Endothelial cell of umbilical vein (primary cell): ENCODE results near the gene AQR. TPM values are rescaled to one million over a fixed set of nuclear protein-coding genes. Genes with fewer than 3 reads are reported as not detected.

Experiments used
- BruUV-seq: library from RNA; stranded (reverse); fragments of 400-500 nt; replicated peaks from 2 replicates; lab custom pipeline; 2021; lab: Mats Ljungman, UMichigan
- CTCF ChIA-PET: fragments of 300-600, 350-600 bp; sonication (Branson Sonifier 250); formaldehyde crosslinking; loops from one replicate; lab custom pipeline; 2021; ENCODE audit warnings: antibody characterized with exemption, inconsistent platforms; lab: Charles Lee
- POLR2A ChIA-PET: fragments of 300-600, 350-600 bp; sonication (Branson Sonifier 250); formaldehyde crosslinking; loops from one replicate; lab custom pipeline; 2021; ENCODE audit warnings: antibody characterized with exemption, inconsistent platforms; lab: Charles Lee
- DNase-seq: peaks from one replicate; pipeline ENCODE4 v3.0.0-alpha.2; 2011; ENCODE audit warnings: low read depth, low spot score
- FAIRE-seq: peaks from 2 replicates; lab custom pipeline; 2011; peaks lifted over from hg19 to GRCh38; lab: Jason Lieb, UNC
- H2AFZ ChIP-seq: 2 replicates; pipeline ENCODE4 v1.6.0; 2012; ENCODE audit warnings: low read depth, low read length, control low read depth, inconsistent platforms
- H3K27ac ChIP-seq: 2 replicates; pipeline ENCODE4 v1.5.1; 2011; ENCODE audit warnings: low read depth, mild to moderate bottlenecking, control low read depth, low read length, moderate library complexity; ENCODE audit not compliant: insufficient read depth
- H3K27me3 ChIP-seq, 2 experiments: 2 replicates each; pipeline versions ENCODE4 v1.6.0 to v1.6.1; 2011; ENCODE audit warnings: low read length in 2 of 2, mixed read lengths in 1 of 2; ENCODE audit not compliant: control insufficient read depth in 2 of 2, insufficient read depth in 2 of 2
- H3K36me3 ChIP-seq, 2 experiments: 2 replicates in 1 of 2; 3 replicates in 1 of 2; pipeline ENCODE4 v1.5.1; 2011; ENCODE audit warnings: low read length in 2 of 2, mild to moderate bottlenecking in 1 of 2, moderate library complexity in 1 of 2; ENCODE audit not compliant: control insufficient read depth in 2 of 2, insufficient read depth in 2 of 2; ENCODE audit errors: extremely low read depth in 1 of 2
- H3K4me1 ChIP-seq: 3 replicates; pipeline ENCODE4 v1.5.1; 2011; ENCODE audit warnings: mild to moderate bottlenecking, low read length; ENCODE audit not compliant: control insufficient read depth, insufficient read depth; ENCODE audit errors: extremely low read depth
- H3K4me2 ChIP-seq: 2 replicates; pipeline ENCODE4 v1.6.1; 2011; ENCODE audit warnings: low read length, control low read depth, mixed read lengths; ENCODE audit not compliant: insufficient read depth
- H3K4me3 ChIP-seq, 3 experiments: fragments of 200-600 bp in 1 of 3; sonication (generic), shearing (Covaris generic) in 1 of 3; replicated peaks in 1 of 3; 2 replicates each; pipeline ENCODE4 v1.5.1; 2011 to 2016; ENCODE audit warnings: control low read depth in 3 of 3, low read length in 3 of 3, mild to moderate bottlenecking in 2 of 3, inconsistent platforms in 1 of 3, low read depth in 1 of 3, moderate library complexity in 1 of 3; ENCODE audit not compliant: insufficient read depth in 1 of 3
- H3K79me2 ChIP-seq: 2 replicates; pipeline ENCODE4 v1.6.0; 2012; ENCODE audit warnings: low read length, inconsistent platforms; ENCODE audit not compliant: control insufficient read depth, insufficient read depth
- H3K9ac ChIP-seq: replicated peaks from 2 replicates; pipeline ENCODE3; 2011; ENCODE audit warnings: low read length, control low read depth; ENCODE audit not compliant: insufficient read depth; ENCODE audit errors: extremely low read depth
- H3K9me1 ChIP-seq: replicated peaks from 3 replicates; pipeline ENCODE4 v1.6.0; 2011; ENCODE audit warnings: mild to moderate bottlenecking, low read length; ENCODE audit not compliant: control insufficient read depth, insufficient read depth; ENCODE audit errors: extremely low read depth
- H3K9me3 ChIP-seq: replicated peaks from 2 replicates; pipeline ENCODE4 v1.5.1; 2012; ENCODE audit warnings: low read length, inconsistent platforms; ENCODE audit not compliant: control insufficient read depth, insufficient read depth
- H4K20me1 ChIP-seq: replicated peaks from 2 replicates; pipeline ENCODE3; 2011; ENCODE audit warnings: mild to moderate bottlenecking, low read length; ENCODE audit not compliant: control insufficient read depth, insufficient read depth; ENCODE audit errors: extremely low read depth
- CTCF ChIP-seq, 2 donors: IDR thresholded peaks; 1 replicate in 1 of 2; 2 replicates in 1 of 2; pipeline ENCODE4 v1.5.1; 2011; ENCODE audit warnings: low read length in 2 of 2, mild to moderate bottlenecking in 2 of 2, moderate library complexity in 2 of 2, control low read depth in 1 of 2, inconsistent platforms in 1 of 2, low read depth in 1 of 2; ENCODE audit not compliant: insufficient read depth in 1 of 2; ENCODE audit errors: extremely low read depth in 1 of 2
- EZH2 ChIP-seq: IDR thresholded peaks from 2 replicates; pipeline ENCODE4 v1.6.1; 2012; ENCODE audit warnings: borderline replicate concordance, low read depth, mild to moderate bottlenecking, moderate library complexity, low read length, inconsistent platforms; ENCODE audit not compliant: severe bottlenecking
- FOS ChIP-seq: IDR thresholded peaks from 2 replicates; pipeline ENCODE4 v1.6.1; 2011; ENCODE audit warnings: mild to moderate bottlenecking, low read length, moderate library complexity, borderline replicate concordance; ENCODE audit not compliant: insufficient read depth
- GATA2 ChIP-seq: IDR thresholded peaks from 2 replicates; pipeline ENCODE4 v1.7.0; 2011; ENCODE audit warnings: low read depth, mild to moderate bottlenecking, moderate library complexity, mixed read lengths, low read length; ENCODE audit not compliant: insufficient read length, insufficient read depth
- JUN ChIP-seq: IDR thresholded peaks from 2 replicates; pipeline ENCODE4 v1.6.1; 2011; ENCODE audit warnings: borderline replicate concordance, low read depth; ENCODE audit not compliant: insufficient read length, insufficient read depth
- MAX ChIP-seq: IDR thresholded peaks from 2 replicates; pipeline ENCODE4 v1.6.1; 2011; ENCODE audit not compliant: insufficient read depth, insufficient read length
- MYC ChIP-seq: IDR thresholded peaks from one replicate; pipeline ENCODE4 v1.6.1; 2011; ENCODE audit warnings: mild to moderate bottlenecking, low read depth, low read length
- POLR2A ChIP-seq: IDR thresholded peaks from 2 replicates; pipeline ENCODE4 v1.6.1; 2012; ENCODE audit warnings: low read depth, mild to moderate bottlenecking, control low read depth, low read length
- POLR2AphosphoS5 ChIP-seq: IDR thresholded peaks from 2 replicates; pipeline ENCODE4 v1.6.1; 2012; ENCODE audit warnings: low read depth, mild to moderate bottlenecking, control low read depth, low read length, moderate library complexity; ENCODE audit not compliant: insufficient read depth
- dilution Hi-C: fragments of 300-500 bp; cut with MboI; formaldehyde crosslinking; loops from one replicate; pipeline ENCODE4 v1.15.0; 2019; ENCODE audit warnings: low sequenced_read_pairs; ENCODE audit not compliant: extremely low pct_ligation_motif_present
- intact Hi-C: fragments of 100-400 bp; cut with micrococcal nuclease; formaldehyde crosslinking; loops from one replicate; pipeline ENCODE4 v1.10.0; 2022
- polyA plus RNA-seq, 4 experiments: library from polyadenylated mRNA; depleted of rRNA in 3 of 4; stranded (reverse) in 3 of 4; unstranded in 1 of 4; fragments of >200 nt; gene quantifications; 2 replicates each; pipeline versions ENCODE4 v1.2.1 to v1.2.3, GENCODE V29; 2011 to 2012; ENCODE audit warnings: missing spikeins in 1 of 4
- total RNA-seq: library from RNA; stranded (reverse); gene quantifications from 2 replicates; pipeline ENCODE4 v1.2.3, GENCODE V29; 2021

The AQR gene
- total and polyA plus RNA-seq, 2 donors (not counting 3 experiments of a cell fraction or from before 2014, with no cell fraction given) = 18.7 to 37.5 TPM

GRCh38 chr15:34853001-34853758 is 116.4 kb downstream of the AQR start:
- Histone ChIP-seq H3K4me2 (peak overlapping the region; percentile 32), H2AFZ (no peak overlapping the region), H4K20me1 (no peaks in the 10 kb centered on the region), H3K9me3 (no peaks in the 10 kb centered on the region), H3K27ac (no peak overlapping the region), H3K9ac (no peak overlapping the region), H3K4me1 (peaks cover 28% of the 10 kb centered on the region), H3K27me3 (no peaks in the 10 kb centered on the region), H3K36me3 (peaks cover 0 to 8% of the 10 kb centered on the region in 2 experiments), H3K79me2 (no peaks in the 10 kb centered on the region), H3K9me1 (peaks cover 3% of the 10 kb centered on the region), H3K4me3 (no peak overlapping the region)
- TF ChIP-seq CTCF (IDR thresholded peaks at IDR 0.05; ENCODE audit: extremely low read depth in 1 of 2, insufficient read depth in 1 of 2, low read depth in 1 of 2, low read length in 2 of 2) (no peak), POLR2AphosphoS5 (no peak), MYC (no peak), GATA2 (no peak), JUN (no peak), MAX (no peak), EZH2 (no peak), FOS (no peak), POLR2A (no peak)
- ChIA-PET CTCF (interaction anchor here (0.7 to 1.5 kb wide), 7 partner anchors 10 to 232 kb away, joined by 3 to 9 read pairs (median 4); no protein-coding TSS in a partner anchor), POLR2A (interaction anchor here (1.3 kb wide), 1 partner anchor 36 kb away, joined by 4 read pairs; no protein-coding TSS in a partner anchor)
- dilution Hi-C loops (no loop called here), intact Hi-C loops (loop anchor here (10.0 kb wide), 2 partner anchors 148 to 238 kb away; no protein-coding TSS in a partner anchor)
- BruUV-seq = no TSS peak
- DNase-seq = peak; percentile 82
- FAIRE-seq = peak; percentile 44
